GM18867 (cell line): ENCODE results near the gene ARL13B.
"Not testable (repeated sequence)": the region's sequence is repeated elsewhere in the genome, so short reads cannot be mapped to it uniquely, and the experiment has no call there.

Experiments used
- ATAC-seq: cut with Tn5 transposase; IDR thresholded peaks from one replicate; pipeline ENCODE4 v1.9.1; 2021; ENCODE audit warnings: mild to moderate bottlenecking, moderate library complexity; ENCODE audit not compliant: unreplicated experiment

Gene ARL13B

DNA sequence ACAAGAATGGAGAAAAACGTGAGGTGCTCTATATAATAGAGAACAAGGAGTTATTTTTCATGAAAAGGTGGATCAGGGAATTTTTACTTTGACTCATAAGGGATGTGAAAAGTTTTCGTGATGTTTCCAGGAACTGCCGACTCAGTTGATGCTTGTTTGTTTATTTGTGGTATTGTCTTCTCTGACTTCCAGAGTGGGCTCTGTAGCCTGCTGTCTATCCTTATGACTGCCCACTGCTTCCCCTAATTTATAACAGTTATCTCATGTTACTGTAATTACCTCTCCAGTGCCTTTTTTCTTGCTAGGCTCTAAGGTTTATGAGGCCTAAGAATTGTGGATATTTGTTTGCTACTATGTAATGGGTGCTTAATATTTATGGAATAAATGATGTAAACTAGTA is 12.3 kb downstream of the ARL13B start:
- no peak for ATAC-seq

DNA sequence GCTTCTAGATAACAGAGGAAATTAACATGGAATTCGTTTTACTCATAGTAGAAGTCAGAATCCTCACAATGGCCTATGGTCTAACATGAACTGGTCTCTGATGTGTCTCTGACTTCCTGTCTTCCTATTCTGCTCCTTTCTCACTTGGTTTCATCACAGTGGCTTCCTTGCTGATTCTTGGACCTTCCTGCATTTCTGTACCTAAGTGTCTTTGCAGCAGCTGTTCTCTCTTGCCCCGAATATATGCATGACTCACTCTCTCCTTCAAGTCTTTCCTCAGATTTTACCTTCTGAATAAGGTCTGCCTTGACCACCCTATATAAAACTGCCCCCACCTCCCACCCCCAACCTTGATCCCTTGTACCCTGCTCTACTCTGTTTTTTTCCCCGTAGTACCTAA is 14.1 kb downstream of the ARL13B start:
- no peak for ATAC-seq

DNA sequence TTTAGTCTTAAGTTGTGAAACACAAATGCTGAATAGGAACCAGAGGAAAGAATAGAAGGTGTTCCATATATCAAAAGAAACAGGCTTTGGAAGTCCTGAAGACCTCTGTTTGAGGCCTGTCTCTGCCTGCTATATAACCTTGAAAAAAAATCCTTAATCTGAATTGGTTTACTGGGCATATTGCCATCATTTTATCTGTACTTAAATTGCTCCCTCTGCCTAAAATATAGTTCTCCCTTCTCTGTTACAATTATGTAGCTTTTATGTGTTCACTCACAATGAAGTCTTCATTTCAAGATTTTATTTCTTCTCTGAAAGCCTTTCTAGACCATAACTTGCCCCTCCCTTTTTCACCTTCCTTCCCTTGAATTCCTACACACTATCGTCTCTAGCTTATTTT is 21.2 kb downstream of the ARL13B start:
- ATAC-seq, result no peak

DNA sequence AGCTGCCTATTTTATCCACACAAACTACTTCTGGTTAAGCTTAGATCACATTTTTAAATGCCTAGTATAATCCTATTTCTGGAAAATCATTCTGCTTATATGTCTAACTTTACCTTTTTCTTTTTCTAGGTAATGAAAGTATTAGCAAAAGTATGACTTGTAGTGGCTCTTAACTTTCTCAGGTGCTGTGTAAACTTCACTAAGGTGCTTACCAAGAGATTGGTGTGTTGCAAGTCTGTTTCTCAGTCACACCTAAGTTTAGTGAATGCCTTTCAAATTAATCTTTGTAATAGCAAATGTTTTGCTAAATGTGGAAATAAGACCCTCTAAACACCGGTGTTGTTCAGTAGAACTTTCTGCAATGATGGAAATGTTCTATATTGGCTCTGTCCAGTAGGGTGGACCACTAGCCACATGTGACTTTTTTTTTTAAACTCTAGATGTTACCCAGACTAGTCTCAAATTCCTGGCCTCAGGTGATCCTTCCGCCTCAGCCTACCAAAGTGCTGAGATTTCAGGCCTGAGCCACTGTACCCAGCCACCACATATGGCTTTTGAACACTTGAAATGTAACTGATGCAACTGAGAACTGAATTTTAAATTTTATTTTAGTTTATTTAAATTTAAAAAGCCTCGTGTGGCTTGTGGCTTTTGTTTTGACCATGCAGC is 22.0 kb downstream of the ARL13B start:
- ATAC-seq, result no peak

- peak; percentile 98 for ATAC-seq
These were observed 24.5 kb downstream of the ARL13B start for GRCh38 chr3:94004301-94004910.

DNA sequence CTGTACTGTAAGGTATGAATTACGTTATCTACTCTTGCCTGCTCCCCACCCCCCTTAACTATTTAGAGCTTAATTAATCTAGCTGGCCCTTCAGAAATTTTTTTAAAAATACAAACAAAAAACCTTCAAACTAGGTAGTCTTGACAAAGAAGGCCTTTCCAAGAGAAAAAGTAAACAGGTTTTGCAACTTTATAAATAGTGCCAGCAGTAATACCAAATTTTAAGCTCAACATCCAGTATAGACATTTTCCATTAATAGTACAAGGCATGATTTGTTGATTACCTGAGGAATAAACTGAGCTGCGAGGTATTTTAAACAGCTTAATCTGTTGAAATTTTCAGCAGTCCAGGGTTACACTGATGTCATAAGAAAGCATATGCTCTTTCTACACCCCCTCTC is 28.3 kb downstream of the ARL13B start:
- ATAC-seq, result no peak

DNA sequence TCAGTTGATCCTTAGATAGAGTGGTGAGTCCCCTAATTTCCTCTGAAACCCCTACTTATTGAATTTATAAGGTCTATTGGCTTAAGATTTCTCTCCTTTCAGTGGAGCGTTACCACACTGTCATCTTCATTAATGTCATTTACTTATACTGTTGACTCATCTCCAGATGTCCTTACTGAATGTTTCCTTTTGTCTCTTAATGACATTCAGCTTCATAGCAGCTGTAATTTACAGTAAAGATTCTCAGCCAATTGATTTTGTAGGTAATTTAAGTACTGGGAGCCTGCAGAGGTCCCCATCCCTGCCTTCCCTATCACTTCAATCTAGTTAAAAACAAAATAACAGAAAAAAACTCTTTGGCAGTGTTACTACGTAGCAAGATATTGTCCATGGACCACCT is 29.7 kb downstream of the ARL13B start:
- no peak for ATAC-seq

GRCh38 chr3:94011233-94011711 is 31.3 kb downstream of the ARL13B start:
- no peak for ATAC-seq

DNA sequence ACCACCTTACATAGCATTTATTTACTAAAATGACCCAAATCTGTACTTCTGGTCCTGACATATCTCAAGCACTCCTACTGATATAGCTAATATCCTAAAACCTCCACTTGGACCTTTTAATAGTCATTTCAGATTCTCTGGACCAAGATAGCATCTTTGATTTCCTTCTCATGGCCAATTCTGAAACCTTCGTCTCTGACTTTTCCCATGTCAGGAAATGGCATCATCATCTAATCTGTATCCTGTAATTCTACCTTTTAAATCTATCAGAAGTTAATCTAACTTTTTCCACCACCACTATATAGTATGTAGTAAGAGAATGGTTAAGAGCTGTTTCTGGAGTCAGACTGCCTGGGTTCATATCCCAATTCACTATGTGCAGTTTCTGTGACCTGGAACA is 32.2 kb downstream of the ARL13B start:
- no peak for ATAC-seq

DNA sequence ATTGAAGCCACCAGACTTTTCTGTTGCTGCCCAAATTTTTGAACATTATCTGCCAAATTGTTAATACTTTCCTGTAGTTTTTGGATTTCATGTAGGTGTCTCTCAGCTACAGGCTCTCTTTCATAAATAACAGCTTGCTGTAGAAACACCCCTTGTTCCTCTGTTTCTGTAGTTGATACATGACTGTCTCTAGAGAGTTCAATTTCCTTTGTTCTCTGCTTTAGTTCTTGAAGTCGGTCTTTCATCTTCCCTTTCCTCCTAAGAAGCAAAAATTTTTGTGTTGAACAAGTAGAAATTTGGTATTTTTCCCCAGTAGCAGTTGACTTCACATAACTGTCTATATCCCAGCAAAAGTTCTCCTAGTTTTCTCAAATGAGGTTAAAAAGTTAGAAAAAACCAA is 35.1 kb downstream of the ARL13B start:
- ATAC-seq, result no peak

- ATAC-seq, result no peak
These were observed 39.7 kb downstream of the ARL13B start for GRCh38 chr3:94019659-94020058.

DNA sequence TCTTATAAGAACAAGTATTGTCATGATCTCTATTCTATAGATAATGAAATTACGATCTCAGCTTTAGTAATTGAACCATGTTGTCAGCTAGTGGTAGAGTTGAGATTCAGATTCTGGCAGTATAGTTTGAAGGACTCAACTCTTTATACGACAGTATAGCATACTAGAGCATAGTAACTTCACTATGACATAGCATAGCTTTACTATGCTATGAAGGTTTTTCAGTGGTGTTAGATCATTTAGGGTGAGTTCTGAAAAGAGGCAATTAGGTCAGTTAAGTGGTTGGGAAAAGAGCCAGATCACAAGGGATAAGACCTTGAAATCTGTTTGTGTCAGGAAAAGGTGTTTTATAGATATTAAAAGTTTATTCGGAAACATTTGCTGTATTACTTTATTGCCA is 40.3 kb downstream of the ARL13B start:
- no peak for ATAC-seq

GRCh38 chr3:94024385-94024784 is 44.4 kb downstream of the ARL13B start:
- no peak for ATAC-seq

DNA sequence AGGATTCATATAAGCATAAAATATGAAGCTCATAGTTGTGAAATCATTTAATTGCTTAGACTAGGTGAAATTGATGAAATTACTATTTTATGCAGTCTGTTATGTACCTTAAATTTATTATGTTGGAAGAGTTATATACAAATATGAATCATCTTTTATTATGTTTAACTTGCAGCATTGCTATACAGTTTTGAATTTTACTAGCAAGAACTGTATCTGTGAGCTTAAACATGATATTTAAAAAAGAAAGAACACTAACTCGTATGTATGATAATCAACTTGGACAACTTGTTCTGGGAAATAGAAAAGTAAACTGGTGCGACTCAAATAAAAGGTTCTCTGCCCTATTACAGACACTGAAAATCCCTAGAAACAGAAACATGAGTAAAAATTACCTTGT is 46.7 kb downstream of the ARL13B start:
- no peak for ATAC-seq

GRCh38 chr3:94028093-94028837 is 48.3 kb downstream of the ARL13B start, which contains the start of gene STX19:
TSS of gene STX19 (minus strand) at chr3:94028597. CDS start at chr3:94015269, 13,328 bp downstream.
- ATAC-seq, result no peak

DNA sequence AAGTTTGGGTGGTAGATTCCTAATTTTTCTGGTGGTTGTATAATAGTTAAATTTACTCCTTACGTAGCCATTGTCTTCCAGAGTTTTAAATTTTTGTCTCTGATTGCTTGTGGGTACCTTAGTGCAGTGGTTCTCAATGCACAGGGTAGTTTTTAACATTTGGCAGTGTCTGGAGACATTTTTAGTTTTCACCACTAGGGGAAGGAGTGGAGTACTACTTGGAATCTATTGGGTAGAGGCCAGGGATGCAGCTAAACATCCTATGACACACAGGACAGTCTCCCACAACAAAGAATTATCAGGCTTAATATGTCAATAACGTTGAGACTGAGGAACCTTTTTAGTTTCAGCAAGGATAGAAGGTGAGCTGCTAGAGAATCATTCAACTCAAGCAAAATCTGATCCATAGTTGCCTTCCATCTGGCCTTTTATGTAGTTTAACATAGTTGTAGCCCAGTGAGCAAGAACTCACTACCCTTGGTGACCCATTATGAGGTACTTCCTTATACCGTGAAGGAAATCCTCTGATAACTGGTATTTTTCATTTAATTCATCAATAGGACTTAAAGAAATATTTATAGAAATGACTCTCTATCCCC is 57.1 kb downstream of the ARL13B start:
- peak; percentile 80 for ATAC-seq

DNA sequence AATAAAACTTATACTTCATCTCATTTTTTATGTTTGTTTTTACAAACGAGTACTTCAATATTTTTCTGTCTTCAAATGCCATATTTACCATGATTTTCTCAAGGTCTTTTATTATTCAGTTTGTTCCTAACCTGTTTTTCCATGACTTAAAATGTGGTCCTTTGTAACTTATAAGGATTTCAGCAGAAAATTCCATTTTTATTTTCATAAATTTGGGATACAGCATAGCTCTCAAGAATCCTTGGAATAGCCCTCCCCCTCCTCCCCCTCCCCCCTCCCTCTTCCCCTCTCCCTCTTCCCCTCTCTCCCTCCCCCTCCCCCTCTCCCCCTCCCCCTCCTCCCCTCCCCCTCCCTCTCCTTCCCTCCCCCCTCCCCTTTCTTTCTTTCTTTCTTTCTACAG is 63.3 kb downstream of the ARL13B start:
- ATAC-seq, result no peak

DNA sequence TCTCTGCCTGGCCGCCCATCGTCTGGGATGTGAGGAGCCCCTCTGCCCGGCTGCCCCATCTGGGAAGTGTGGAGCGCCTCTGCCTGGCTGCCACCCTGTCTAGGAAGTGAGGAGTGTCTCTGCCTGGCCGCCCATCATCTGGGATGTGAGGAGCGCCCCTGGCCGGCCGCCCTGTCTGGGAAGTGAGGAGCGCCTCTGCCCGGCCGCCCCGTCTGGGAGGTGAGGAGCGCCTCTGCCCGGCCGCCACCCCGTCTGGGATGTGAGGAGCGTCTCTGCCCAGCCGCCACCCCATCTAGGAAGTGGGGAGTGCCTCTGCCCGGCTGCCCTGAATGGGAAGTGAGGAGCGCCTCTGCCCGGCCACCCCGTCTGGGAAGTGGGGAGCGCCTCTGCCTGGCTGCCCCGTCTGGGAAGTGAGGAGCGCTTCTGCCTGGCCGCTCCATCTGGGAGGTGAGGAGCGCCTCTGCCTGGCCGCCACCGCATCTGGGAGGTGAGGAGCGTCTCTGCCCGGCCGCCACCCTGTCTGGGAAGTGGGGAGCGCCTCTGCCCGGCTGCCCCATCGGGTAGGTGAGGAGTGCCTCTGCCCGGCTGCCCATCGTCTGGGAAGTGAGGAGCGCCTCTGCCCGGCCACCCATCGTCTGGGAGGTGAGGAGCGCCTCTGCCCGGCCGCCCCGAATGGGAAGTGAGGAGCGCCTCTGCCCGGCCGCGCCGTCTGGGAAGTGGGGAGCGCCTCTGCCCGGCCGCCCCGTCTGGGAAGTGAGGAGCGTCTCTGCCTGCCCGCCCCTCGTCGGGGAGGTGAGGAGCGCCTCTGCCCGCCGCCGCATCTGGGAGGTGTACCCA is 64.4 kb downstream of the ARL13B start:
- ATAC-seq, result not testable (repeated sequence)

- no peak for ATAC-seq
These were observed 66.6 kb downstream of the ARL13B start for GRCh38 chr3:94046533-94046932.

- ATAC-seq, result no peak
These were observed 69.3 kb downstream of the ARL13B start for GRCh38 chr3:94049267-94049666.

- no peak for ATAC-seq
These were observed 70.6 kb downstream of the ARL13B start for GRCh38 chr3:94050546-94050945.
